Measurements from ENCODE around the gene RIN3. TPM values are rescaled to one million over a fixed set of nuclear protein-coding genes. Genes with fewer than 3 reads are reported as not detected.

RIN3 gene
- total and polyA plus RNA-seq, 2 of the 4 experiments (the other 2 are of a cell fraction) = 2.5 to 11.1 TPM

DNA sequence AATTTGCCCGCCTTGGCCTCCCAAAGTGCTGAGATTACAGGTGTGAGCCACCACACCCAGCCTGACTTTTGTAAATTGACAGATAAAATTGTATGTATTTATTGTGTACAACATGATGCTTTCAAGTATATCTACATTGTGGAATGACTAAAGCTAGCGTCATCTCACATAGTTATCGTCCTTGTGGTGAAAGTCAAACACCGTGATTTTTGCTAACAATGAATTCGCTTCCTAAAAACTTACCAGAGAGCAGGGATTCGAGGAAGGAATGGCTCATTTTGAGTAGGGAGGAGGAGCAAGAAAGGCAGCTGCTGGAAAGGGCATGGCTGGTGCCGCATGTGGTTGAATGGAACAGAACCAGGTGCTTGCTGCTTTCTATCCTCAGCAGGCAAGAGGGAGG lies 149.5 kb downstream of the RIN3 start:
- Histone ChIP-seq H2AK9ac (replicated peaks; ENCODE audit: low read depth, low read length, poor library complexity) (peak overlapping the region; percentile 55), H2BK20ac (ENCODE audit: low read depth, low read length) (no peak overlapping the region), H3K9me3 (ENCODE audit: control insufficient read depth, insufficient read depth, low read length) (no peaks in the 10 kb centered on the region), H3K9ac (ENCODE audit: low read depth, low read length) (no peak overlapping the region), H3K14ac (replicated peaks; ENCODE audit: low read depth, low read length) (no peak overlapping the region), H3K56ac (ENCODE audit: extremely low read depth, insufficient read depth, low read length) (no peak overlapping the region), H3K9me1 (ENCODE audit: insufficient read depth, low read length) (peaks cover 12% of the 10 kb centered on the region), H4K91ac (ENCODE audit: insufficient read depth, low read depth, low read length) (no peak overlapping the region), H3K27me3 (ENCODE audit: control insufficient read depth, insufficient read depth, low read length) (no peaks in the 10 kb centered on the region), H3K36me3 (ENCODE audit: control insufficient read depth, insufficient read depth, low read length) (peaks cover 31% of the 10 kb centered on the region), H4K5ac (ENCODE audit: low read depth, low read length) (no peak overlapping the region), H3K23ac (ENCODE audit: low read depth, low read length) (no peak overlapping the region), H2BK15ac (ENCODE audit: low read depth, low read length) (no peak overlapping the region), H2AFZ (replicated peaks; ENCODE audit: low read length, poor library complexity) (no peak overlapping the region), H2BK120ac (ENCODE audit: low read depth, low read length) (no peak overlapping the region), H3K79me1 (ENCODE audit: low read depth in 1 of 2, low read length in 2 of 2) (peaks cover 15 to 18% of the 10 kb centered on the region in 2 experiments; a peak in 3 of 4 replicates), H3K4me3 (ENCODE audit: insufficient read depth, low read depth, low read length) (no peak overlapping the region), H3K4me2 (ENCODE audit: low read depth, low read length) (no peak overlapping the region), H3K18ac (ENCODE audit: low read depth, low read length) (no peak overlapping the region), H4K20me1 (ENCODE audit: insufficient read depth, low read length) (no peaks in the 10 kb centered on the region), H4K8ac (ENCODE audit: low read depth in 2 of 2, low read length in 2 of 2) (no peak overlapping the region), H2BK5ac (ENCODE audit: low read depth, low read length, poor library complexity, severe bottlenecking) (no peak overlapping the region), H3K4me1 (ENCODE audit: control insufficient read depth, insufficient read depth, low read length) (no peaks in the 10 kb centered on the region), H3K27ac (ENCODE audit: insufficient read depth, low read length) (no peak overlapping the region), H3K4ac (ENCODE audit: low read depth, low read length) (no peak overlapping the region; the same call in 1 of the 2 replicates), H2AK5ac (ENCODE audit: low read depth, low read length) (no peak overlapping the region)
- intact Hi-C loops (cut with micrococcal nuclease) = no loop called here
- in situ Hi-C loops (cut with MboI; ENCODE audit: low sequenced_read_pairs) = no loop called here
- dilution Hi-C loops (cut with HindIII; ENCODE audit: low sequenced_read_pairs, unreplicated experiment) = no loop called here
- no peak; the same call in 1 of the 2 replicates for ATAC-seq (ENCODE audit: low read depth)
- ChIA-PET CTCF (no interaction called here), POLR2A (ENCODE audit: unreplicated experiment) (no interaction called here)
- 80% methylated on average over 1 of the region's 7 CpGs; no CpG with 5 or more reads in 1 of the 2 experiments for WGBS, 2 experiments (ENCODE audit: extremely low coverage in 2 of 2, insufficient read length in 1 of 2)
- TF ChIP-seq CTCF (conservative IDR thresholded peaks at IDR 0.05; ENCODE audit: low read depth, low read length) (no peak), NFE2L2 (IDR thresholded peaks at IDR 0.05; ENCODE audit: low read depth, low read length) (no peak), MAFK (IDR thresholded peaks at IDR 0.05; ENCODE audit: low read depth, low read length) (no peak), POLR2A (IDR thresholded peaks at IDR 0.05; ENCODE audit: low read depth, low read length) (no peak), BHLHE40 (IDR thresholded peaks at IDR 0.05; ENCODE audit: low read depth, low read length) (no peak), CHD1 (IDR thresholded peaks at IDR 0.05; ENCODE audit: low read depth, low read length) (no peak), MXI1 (IDR thresholded peaks at IDR 0.05; ENCODE audit: borderline replicate concordance, low read depth, low read length) (no peak), ELK1 (IDR thresholded peaks at IDR 0.05; ENCODE audit: borderline replicate concordance, low read depth, low read length) (no peak), RFX5 (IDR thresholded peaks at IDR 0.05; ENCODE audit: low read depth, low read length) (no peak), RCOR1 (IDR thresholded peaks at IDR 0.05; ENCODE audit: insufficient replicate concordance, low read length) (no peak), CEBPB (IDR thresholded peaks at IDR 0.05; ENCODE audit: low read depth, low read length) (no peak), RAD21 (IDR thresholded peaks at IDR 0.05; ENCODE audit: low read length) (no peak), SMC3 (IDR thresholded peaks at IDR 0.05; ENCODE audit: low read depth, low read length) (no peak), MAZ (IDR thresholded peaks at IDR 0.05; ENCODE audit: borderline replicate concordance, low read depth, low read length) (no peak), USF2 (IDR thresholded peaks at IDR 0.05; ENCODE audit: low read depth, low read length) (no peak), FOS (IDR thresholded peaks at IDR 0.05; ENCODE audit: low read depth, low read length) (no peak)
- DNase-seq = peak; percentile 30
- BruUV-seq (replicated peaks) = no TSS peak
